Middle frontal gyrus (tissue), 1 donor: ENCODE data around the gene RBM39.
"Not testable (repeated sequence)": the region's sequence is repeated elsewhere in the genome, so short reads cannot be mapped to it uniquely, and the experiment has no call there.

Experiments used
- DNase-seq: peaks from one replicate; pipeline ENCODE4 v3.0.0-alpha.2; 2015; ENCODE audit warnings: low spot score; ENCODE audit errors: extremely low spot score

Gene RBM39

GRCh38 chr20:35726842-35727711, 15.0 kb downstream of the RBM39 start:
- DNase-seq = no peak

- DNase-seq = no peak
Observed at GRCh38 chr20:35724321-35725230, 17.5 kb downstream of the RBM39 start.

- DNase-seq = not testable (repeated sequence)
Observed at GRCh38 chr20:35723652-35724320, 18.3 kb downstream of the RBM39 start.

GRCh38 chr20:35723275-35723639, 18.8 kb downstream of the RBM39 start:
- DNase-seq = not testable (repeated sequence)

GRCh38 chr20:35721621-35722020, 20.4 kb downstream of the RBM39 start:
- no peak for DNase-seq

GRCh38 chr20:35721219-35721618, 20.8 kb downstream of the RBM39 start:
- no peak for DNase-seq

GRCh38 chr20:35720165-35721123, 21.6 kb downstream of the RBM39 start:
- DNase-seq = no peak

GRCh38 chr20:35719717-35720116, 22.3 kb downstream of the RBM39 start:
- no peak for DNase-seq

GRCh38 chr20:35718972-35719635, 23.0 kb downstream of the RBM39 start:
- no peak for DNase-seq

- DNase-seq = not testable (repeated sequence)
Observed at GRCh38 chr20:35718321-35718720, 23.7 kb downstream of the RBM39 start.

GRCh38 chr20:35716330-35716729, 25.7 kb downstream of the RBM39 start:
- DNase-seq = no peak

GRCh38 chr20:35715652-35716051, 26.4 kb downstream of the RBM39 start:
- no peak for DNase-seq

GRCh38 chr20:35714127-35714526, 27.9 kb downstream of the RBM39 start:
- no peak for DNase-seq

GRCh38 chr20:35713120-35713519, 28.9 kb downstream of the RBM39 start:
- not testable (repeated sequence) for DNase-seq

GRCh38 chr20:35711588-35712209, 30.4 kb downstream of the RBM39 start:
- no peak for DNase-seq

- no peak for DNase-seq
Observed at GRCh38 chr20:35710884-35711587, 31.0 kb downstream of the RBM39 start.

GRCh38 chr20:35710039-35710438, 32.0 kb downstream of the RBM39 start:
- no peak for DNase-seq

- no peak for DNase-seq
Observed at GRCh38 chr20:35709259-35709658, 32.8 kb downstream of the RBM39 start.

- DNase-seq = no peak
Observed at GRCh38 chr20:35708502-35708901, 33.6 kb downstream of the RBM39 start.
